Measurements from ENCODE around the gene MTMR6. TPM values are rescaled to one million over a fixed set of nuclear protein-coding genes. Genes with fewer than 3 reads are reported as not detected.

MTMR6 gene
- total RNA-seq, 1 donor from 2014 or later = 24.0 TPM

DNA sequence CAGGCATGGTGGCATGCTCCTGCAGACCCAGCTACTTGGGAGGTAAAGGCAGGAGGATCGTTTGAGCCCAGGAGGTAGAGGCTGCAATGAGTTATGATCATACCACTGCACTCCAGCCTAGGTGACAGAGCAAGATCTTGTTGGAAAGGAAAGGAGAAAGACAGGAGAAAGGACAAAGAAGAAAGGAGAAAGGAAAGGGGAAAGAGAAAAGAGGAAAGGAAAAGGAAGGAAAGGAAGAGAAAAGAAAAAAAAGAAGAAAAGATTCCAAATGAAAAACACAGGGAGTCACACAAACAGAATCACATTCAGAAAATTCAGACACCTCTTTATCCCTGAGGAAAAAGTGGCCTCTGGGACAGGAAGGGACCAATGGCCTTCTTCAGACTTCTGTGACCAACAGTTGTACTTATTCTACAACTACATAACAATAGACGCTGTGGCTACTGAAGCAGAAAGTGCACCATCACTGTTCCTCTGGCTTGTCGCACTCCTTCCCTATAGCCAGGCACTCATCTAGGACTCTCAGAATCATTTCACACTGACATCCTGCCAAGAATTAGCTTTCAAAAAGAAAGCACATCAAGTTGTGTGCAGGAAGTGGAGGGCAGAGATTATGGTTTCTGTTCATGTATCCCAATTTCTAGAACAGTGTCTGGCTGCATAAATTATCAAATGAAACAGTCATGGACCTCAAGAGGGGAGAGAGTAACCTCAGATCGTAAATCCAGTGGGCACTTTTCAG lies 5.9 kb downstream of the MTMR6 start:
- no peak for DNase-seq (ENCODE audit: extremely low read depth, low read depth, low spot score)

DNA sequence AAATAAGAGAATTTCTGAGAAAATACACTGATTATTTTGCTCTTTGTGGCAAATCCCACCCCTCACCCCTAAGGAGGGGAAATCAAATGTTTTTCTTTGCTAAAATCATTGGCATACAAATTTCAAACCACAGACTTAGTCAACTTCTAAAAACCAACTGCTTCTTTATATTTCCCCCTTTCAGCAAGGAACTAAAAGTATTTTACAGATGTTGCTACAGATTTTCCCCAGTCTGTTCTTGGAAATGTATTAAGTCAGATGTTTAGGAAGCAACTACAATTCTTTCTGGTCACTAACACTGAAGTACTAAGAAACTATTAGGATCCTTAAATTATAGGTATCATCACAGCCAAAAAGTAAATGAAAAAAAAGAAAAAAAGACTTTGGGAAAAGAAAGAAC lies 6.9 kb downstream of the MTMR6 start:
- DNase-seq (ENCODE audit: extremely low read depth, low read depth, low spot score) = no peak

DNA sequence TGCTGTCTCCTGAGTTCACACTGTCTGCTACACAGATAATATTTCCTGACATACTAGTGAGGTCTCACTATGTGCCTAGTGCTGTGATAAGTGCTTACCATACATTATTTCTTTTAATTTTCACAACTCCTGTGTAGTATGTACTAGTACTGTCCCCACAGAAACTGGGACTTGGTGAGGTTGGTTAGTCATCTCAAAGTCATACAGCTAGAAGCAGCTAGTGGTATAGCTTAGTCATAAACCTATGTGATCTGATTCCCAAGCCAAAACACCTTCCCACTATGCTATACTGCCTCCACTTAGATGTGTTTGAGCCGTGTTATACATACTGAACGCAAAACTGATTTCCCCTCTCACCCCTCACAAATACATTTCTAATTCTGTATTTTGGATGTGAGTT lies 10.5 kb downstream of the MTMR6 start:
- DNase-seq (ENCODE audit: extremely low read depth, low read depth, low spot score) = no peak

DNA sequence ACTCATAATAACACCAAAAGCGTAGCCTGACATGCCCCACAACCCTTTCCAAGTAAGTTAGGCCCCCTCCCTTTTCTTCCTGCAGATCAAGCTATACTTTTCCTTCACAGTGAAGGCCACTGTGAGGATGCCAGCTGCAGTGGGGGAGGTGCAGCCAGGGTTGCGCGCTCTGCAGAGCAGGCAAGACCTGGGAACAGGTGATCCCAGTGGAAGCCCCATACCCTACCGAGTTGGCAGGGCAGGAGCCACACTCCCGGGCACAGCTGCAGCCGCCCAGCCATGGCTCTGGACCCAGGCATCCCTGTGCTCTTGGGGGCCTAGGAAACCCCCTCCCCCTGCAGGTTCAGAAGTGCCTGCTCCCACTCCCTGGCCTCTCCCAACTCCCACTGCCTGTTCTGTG lies 18.7 kb downstream of the MTMR6 start:
- no peak for DNase-seq (ENCODE audit: extremely low read depth, low read depth, low spot score)

DNA sequence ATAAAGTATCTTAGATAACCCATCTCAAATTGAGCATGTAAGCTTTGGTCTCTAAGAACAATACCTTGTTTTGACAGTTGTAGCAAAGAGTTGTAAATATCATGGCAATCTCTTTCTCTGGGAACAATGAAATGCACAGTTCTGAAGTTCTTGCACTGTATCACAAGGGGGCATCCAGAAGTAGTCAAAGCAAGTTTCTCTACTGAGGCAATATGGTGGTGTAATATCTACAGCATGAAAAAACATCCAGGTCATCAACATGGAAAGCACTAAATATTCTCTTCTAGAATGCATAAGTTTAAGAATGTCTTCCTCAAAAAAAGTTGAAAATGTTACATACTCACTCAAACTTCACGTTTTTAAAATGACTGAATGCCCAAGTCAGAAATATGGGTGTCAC lies 19.6 kb downstream of the MTMR6 start:
- no peak for DNase-seq (ENCODE audit: extremely low read depth, low read depth, low spot score)

DNA sequence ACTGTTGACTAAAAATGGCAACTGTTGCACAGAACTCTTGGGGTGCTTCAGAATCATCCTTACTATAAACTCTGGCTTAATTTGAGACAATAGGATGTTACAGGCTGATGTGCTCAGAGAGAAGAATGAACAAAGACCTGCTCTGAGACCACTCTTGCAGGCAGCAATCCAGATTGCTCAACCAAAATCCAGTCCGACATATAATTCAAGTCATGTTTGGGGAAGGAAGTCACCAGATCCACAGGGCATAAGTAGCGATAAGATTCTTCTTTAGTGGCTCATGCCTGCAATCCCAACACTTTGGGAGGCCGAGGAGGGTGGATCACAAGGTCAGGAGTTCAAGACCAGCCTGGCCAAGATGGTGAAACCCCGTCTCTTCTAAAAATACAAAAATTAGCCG lies 20.6 kb downstream of the MTMR6 start:
- DNase-seq (ENCODE audit: extremely low read depth, low read depth, low spot score) = no peak

DNA sequence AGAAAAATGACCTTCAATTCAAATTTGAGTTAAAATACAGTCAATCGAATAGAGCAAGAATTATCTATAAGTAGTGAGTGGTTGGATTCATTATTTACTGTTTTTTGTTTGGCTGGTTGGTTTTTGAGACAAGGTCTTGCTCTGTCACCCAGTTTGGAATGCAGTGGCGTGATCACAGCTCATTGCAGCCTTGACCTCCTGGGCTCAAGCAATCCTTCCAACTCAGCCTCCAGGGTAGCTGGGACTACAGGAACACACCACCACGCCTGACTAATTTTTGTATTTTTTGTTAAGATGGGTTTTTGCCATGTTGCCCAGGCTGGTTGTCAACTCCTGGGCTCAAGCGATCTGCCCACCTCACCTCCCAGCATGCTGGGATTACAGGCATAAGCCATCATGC lies 25.0 kb downstream of the MTMR6 start:
- DNase-seq (ENCODE audit: extremely low read depth, low read depth, low spot score) = no peak

DNA sequence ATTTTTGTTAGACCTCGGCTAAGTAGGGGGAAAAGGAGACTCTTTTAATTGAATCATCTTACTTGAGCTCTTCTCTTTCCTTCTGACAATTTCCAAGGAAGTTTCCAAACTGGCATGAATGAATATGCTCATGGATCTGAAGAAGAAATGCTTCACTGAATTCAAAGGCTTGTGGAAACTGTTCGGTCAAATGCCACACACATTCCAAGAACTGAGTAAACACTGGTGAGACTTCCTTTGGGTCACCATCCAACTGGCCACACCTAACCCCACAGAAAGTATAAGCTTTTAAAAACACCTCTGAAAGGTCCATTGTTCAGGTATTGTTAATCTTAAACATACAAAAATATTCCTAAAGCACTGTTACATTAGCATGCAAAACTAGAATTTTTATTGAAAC lies 33.6 kb downstream of the MTMR6 start:
- DNase-seq (ENCODE audit: extremely low read depth, low read depth, low spot score) = no peak

DNA sequence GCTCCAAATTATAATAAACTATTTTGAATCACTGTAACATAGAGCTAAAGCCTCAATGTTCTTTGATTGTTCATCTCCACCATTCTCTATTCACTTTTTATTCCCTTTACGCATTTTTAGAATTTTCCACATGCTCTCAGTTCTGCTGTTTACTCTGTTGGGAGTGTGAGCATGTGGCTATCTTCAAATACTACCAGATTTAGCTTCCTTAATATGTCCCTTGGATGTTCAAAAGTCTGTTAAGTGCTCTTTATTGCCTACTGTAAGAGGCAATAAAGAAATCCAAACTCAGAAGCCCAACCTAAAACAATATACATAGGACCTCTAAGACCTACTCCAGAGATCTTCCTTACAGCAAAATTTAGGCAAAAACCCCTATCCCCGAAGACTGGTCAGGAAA lies 34.5 kb downstream of the MTMR6 start:
- DNase-seq (ENCODE audit: extremely low read depth, low read depth, low spot score) = no peak

DNA sequence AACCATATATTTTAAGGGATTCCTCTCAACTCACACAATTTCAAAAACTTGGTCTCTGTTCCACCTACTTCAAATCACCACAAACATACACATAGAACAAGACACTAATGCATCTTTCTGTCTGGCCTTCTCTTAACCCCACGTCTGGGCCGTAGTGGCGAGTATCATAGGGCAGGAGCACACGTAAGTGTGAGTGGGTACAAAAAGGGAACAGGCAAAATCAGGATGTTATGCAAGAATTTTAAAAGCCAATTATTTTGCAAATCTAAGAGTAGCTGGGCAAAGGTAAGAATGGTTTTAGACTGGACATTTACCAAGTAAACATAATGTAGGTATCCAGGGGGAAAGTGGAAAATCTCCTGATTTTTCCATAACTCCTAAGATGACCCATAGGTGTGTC lies 35.1 kb downstream of the MTMR6 start:
- DNase-seq (ENCODE audit: extremely low read depth, low read depth, low spot score) = no peak

DNA sequence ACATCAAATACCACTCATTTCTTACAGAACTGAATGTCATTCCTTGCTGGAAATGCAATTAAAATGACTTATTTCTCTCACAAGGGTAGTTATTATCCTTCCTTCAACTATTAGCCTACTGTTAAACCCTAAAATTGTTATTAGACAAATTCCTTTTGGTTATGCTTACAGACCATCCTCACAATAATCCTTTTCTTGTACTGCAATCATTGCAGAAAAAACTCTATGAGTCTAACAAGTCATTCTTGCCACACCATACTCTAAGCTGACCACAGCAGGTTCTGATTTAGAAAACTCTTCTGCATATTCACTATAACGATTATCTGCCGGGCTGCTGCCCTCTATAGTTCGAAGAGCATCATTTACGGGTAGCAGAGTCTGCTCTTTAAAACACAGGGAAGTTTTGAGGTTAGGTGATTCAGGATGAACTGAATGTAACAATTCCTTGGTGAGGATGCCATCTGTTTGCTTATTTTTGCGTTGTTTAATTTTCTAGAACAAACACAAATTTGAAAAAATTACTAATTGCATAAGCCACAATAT lies 38.2 kb downstream of the MTMR6 start:
- DNase-seq (ENCODE audit: extremely low read depth, low read depth, low spot score) = no peak

DNA sequence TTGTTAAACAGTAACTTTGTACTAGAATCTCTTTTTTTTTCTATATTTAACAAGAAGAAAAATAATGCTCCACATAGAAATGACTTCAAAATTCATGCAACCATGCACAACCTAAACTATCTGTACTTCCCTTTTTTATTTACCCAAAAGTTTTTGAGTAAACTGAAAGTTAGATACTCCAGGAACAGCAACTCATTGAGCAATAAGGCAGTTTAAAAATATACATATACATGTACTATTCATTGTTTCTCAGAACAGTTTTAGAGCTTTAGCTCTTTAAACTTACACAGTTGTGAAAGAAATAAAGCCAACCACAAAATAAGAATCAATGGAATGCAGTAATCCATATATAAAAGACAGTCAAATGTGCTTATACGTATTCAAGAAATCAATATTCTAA lies 39.2 kb downstream of the MTMR6 start:
- no peak for DNase-seq (ENCODE audit: extremely low read depth, low read depth, low spot score)

DNA sequence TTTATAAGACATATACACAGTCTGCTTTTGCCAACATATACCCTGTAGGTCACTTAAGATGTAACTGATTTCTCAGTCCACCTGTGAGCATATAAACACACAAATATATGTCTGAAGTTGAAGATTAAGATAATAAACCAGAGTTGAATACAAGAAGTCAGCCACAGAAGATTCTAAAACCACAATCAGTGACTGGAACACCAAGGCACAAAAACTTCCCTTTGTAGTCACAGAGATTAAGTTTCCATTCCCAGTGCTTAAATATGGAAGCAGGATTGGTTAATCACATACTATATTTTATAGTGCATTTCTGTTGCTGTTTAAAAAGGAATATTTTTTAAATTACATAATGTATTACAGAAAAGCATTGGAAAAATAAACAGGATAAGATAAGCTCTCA lies 39.9 kb downstream of the MTMR6 start:
- no peak for DNase-seq (ENCODE audit: extremely low read depth, low read depth, low spot score)

DNA sequence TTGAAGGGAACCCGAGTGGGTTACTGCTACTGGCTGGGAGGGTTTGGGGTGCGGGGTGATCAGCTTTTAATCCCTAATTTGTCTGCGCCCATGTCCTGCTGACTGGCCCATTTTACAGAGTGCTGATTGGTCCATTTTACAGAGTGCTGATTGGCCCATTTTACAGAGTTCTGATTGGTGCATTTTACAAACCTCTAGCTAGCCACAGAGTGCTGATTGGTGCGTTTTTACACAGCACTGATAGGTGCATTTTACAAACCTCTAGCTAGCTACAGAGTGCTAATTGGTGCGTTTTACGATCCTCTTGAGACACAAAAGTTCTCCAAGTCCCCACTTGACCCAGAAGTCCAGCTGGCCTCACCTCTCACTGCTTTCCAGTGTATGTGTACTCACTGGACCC lies 43.2 kb downstream of the MTMR6 start:
- no peak for DNase-seq (ENCODE audit: extremely low read depth, low read depth, low spot score)

DNA sequence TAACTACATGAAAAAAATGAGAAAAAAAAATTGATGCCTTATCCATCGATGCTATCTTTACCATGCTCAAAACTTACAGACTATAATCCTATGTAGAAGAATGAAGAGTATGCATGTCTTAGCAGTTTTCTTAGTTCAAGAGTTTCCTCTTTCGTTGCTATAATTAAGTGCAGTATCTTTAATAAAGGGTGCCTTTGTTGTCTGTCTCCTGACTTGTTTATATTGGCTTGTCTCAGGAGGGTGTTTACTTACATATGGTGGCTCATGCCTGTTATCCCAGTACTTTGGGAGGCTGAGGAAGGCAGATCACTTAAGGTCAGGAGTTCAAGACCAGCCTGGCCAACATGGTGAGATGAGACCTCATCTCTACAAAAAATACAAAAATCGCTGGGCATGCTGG lies 44.3 kb downstream of the MTMR6 start:
- no peak for DNase-seq (ENCODE audit: extremely low read depth, low read depth, low spot score)

DNA sequence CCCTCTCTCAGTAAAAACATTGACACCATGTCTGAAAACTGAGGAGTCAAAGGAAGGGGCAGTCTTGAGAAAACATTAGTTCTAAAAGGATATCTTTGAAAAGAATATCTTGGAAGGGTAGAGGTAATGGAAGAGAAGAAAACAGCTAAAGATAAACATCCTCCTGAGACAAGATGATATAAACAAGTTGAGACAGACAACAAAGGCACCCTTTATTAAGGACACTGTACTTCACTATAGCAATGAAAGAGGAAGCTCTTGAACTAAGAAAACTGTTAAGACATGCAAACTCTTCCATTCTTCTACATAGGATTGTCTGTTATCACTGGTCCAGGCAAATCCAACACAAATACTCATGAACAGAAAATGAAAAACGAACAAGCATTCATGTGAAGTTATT lies 46.3 kb downstream of the MTMR6 start:
- no peak for DNase-seq (ENCODE audit: extremely low read depth, low read depth, low spot score)

DNA sequence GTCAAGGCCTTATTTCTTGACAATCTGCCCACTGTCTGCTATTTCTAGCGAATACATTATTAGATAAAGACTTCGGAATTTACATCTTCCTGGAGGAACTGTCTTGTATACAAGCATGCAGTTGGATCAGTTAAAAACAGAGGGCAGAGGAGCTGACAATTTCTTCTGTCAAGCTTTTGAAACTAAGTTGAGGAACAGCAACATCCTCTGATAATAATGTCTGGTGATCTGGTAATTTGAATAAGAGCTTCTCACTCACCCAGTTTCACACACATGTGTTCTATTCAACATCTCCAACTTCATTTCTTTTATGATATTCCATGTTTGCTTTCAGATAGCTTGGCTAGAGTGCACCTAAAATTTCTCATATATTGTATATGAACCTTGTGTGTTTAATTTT lies 50.2 kb downstream of the MTMR6 start:
- no peak for DNase-seq (ENCODE audit: extremely low read depth, low read depth, low spot score)

DNA sequence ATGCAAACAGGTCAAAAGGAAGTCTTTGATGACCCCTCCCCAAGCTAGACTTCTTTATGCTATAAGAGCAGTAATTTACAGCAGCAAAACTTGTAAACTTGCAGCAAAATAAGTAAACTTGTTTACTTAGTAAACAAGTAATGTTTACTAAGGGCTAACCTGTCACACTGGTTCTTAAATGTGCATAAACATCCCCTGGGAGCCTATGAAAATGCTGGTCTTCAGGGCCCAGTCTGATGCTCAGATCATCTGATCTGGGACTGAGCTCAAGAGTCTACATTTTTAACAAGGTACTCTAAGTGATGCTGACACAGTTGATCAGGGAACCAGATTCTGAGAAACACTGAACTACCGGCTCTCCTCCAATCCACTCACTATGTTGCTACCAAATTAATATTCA lies 53.4 kb downstream of the MTMR6 start:
- DNase-seq (ENCODE audit: extremely low read depth, low read depth, low spot score) = no peak

DNA sequence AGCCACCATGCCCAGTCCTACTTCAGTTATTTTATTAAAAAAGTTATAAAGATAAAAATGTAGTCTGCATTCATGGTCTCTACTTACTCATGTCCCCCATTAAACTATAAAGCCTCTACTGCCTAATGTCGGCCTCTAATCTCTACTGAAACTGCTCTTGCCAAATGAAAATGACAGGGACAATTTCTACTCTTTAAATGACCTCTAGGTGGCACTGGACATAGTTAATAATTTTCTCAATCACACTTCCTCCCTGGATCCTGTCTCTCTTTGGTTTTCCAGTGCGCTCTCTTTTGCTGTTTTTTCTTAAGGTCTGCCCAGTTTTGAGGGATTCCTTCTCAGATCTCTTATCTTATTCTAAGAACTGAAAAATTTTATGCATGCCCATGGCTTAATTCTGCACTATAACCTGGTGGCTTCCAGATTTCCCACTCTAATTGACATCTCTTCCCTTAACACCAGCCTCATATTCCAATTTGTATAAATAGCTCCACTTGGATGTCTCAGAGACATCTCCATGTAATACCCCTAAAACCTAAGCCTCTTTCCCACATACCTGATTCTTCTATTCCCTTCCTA lies 54.3 kb downstream of the MTMR6 start:
- no peak for DNase-seq (ENCODE audit: extremely low read depth, low read depth, low spot score)

DNA sequence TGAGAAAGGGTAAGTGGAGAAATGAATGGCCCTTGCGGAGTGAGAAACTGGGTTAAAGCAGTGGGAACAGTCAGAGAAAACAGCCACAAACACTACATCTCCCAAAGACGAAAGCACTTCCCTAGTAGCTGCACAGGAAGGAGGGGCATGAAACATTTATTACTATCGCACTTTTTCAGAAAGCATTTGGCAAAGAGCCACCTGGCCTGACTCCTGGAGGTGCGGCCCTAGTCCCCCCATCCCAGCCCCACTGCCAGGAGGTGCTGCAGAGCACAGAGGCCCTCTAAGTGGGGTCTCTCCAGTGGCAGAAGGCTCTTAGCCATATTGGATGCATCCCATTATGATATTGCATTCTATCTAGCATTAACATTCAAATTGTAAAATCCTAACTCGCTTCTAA lies 55.8 kb downstream of the MTMR6 start:
- DNase-seq (ENCODE audit: extremely low read depth, low read depth, low spot score) = no peak

DNA sequence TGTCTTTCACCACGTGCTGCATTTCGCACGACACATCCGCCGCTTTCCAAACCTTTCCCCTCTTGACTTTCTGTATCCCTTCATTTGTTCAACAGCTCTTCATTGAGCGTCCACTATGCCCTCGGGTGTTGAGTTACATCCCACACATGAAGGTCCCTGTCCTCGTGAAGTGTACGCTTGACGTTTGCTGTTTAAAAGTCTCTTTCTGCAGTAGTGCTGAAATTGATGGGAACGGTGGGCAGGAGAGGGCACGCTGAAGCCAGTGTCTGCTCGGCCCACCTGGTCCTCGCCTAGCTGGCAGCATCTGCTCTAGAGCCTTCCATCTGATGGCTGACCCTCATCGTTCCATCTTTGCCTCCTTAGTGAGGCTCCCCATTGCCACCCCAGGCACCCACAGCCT lies 59.6 kb downstream of the MTMR6 start:
- no peak for DNase-seq (ENCODE audit: extremely low read depth, low read depth, low spot score)

DNA sequence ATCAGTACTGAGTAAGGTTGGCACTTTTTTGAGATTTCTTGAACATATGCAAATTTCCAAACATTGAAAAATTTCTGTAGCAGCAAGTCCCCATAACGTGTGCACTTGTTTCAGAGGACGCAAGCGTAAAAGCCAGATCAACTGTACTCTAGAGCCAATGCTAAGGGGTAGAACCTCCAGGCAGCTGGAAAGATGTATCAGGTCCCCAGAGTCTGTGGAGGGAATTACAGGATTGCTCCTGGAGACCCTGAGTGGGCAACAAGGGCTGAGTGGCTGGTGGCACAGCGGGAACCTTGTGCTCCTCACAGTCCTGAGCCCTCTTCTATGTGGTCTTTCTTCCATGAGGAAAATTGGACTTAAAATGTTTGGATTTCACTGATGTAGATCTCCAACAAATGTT lies 61.3 kb downstream of the MTMR6 start:
- DNase-seq (ENCODE audit: extremely low read depth, low read depth, low spot score) = no peak

DNA sequence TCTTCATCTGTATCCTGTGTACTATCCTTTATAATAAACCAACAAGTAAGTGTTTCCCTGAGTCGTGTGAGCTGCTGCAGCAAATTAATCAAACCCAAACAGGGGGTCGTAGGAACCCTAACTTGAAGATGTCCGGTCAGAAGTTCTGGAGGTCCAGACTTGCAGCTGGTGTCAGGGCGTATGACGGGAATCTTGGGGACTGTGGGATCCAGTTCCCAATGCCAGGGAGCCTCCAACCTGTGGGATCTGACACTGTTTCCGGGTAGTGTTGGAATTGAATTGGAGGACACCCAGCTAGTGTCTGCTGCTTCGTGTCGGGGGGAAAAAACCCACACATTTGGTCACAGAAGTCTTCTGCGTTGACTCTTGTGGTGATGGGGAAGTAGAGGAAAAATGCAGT lies 63.1 kb downstream of the MTMR6 start:
- DNase-seq (ENCODE audit: extremely low read depth, low read depth, low spot score) = no peak
